T-cell (primary cell): ENCODE results near the gene CFAP299. TPM values are rescaled to one million over a fixed set of nuclear protein-coding genes. Genes with fewer than 3 reads are reported as not detected.

Experiments used
- ATAC-seq, 4 experiments: fragments of 200-7000 bp in 3 of 4; fragments of 150-1000 bp in 1 of 4; cut with Tn5 transposase; replicated peaks in 1 of 4; 1 replicate in 3 of 4; 2 replicates in 1 of 4; pipeline ENCODE4 v1.10.0; 2021; ENCODE audit warnings: moderate library complexity in 3 of 4, mild to moderate bottlenecking in 2 of 4, moderate number of reproducible peaks in 1 of 4
- CTCF ChIA-PET, 2 donors: fragments of 300-600 bp; sonication (Branson Sonifier 250); formaldehyde crosslinking; loops; one replicate each; lab custom pipeline; 2022; ENCODE audit warnings: antibody characterized with exemption in 2 of 2; lab: Charles Lee
- POLR2A ChIA-PET, 2 donors: fragments of 300-600 bp; sonication (Branson Sonifier 250); formaldehyde crosslinking; loops; one replicate each; lab custom pipeline; 2022; ENCODE audit warnings: antibody characterized with exemption in 2 of 2; lab: Charles Lee
- DNase-seq, 35 experiments: peaks; one replicate each; pipeline versions ENCODE4 v3.0.0 to v3.0.0-alpha.2; 2013 to 2023
- H3K27ac ChIP-seq: one replicate; pipeline ENCODE4 v1.5.1; 2013; ENCODE audit warnings: low read length
- H3K27me3 ChIP-seq, 2 experiments: replicated peaks in 1 of 2; 1 replicate in 1 of 2; 2 replicates in 1 of 2; pipeline versions ENCODE4 v1.6.1 to v1.7.0; 2013; ENCODE audit warnings: low read length in 1 of 2, mixed read lengths in 1 of 2; ENCODE audit not compliant: control insufficient read depth in 2 of 2, insufficient read depth in 2 of 2; ENCODE audit errors: extremely low read depth in 1 of 2
- H3K36me3 ChIP-seq, 2 donors: 1 replicate in 1 of 2; 2 replicates in 1 of 2; pipeline versions ENCODE4 v1.6.1 to v1.7.0; 2013; ENCODE audit warnings: low read length in 1 of 2; ENCODE audit not compliant: control insufficient read depth in 2 of 2, insufficient read depth in 1 of 2; ENCODE audit errors: extremely low read depth in 1 of 2
- H3K4me1 ChIP-seq, 2 experiments: 1 replicate in 1 of 2; 2 replicates in 1 of 2; pipeline versions ENCODE4 v1.6.1 to v1.7.0; 2013; ENCODE audit warnings: low read length in 2 of 2, mixed read lengths in 1 of 2; ENCODE audit not compliant: insufficient read depth in 2 of 2, control insufficient read depth in 1 of 2; ENCODE audit errors: extremely low read depth in 1 of 2
- H3K4me3 ChIP-seq, 2 donors: 1 replicate in 1 of 2; 2 replicates in 1 of 2; pipeline versions ENCODE4 v1.5.1 to v1.7.0; 2013; ENCODE audit warnings: mild to moderate bottlenecking in 2 of 2, low read length in 1 of 2, moderate library complexity in 1 of 2; ENCODE audit not compliant: control insufficient read depth in 1 of 2; ENCODE audit errors: extremely low read depth in 1 of 2
- H3K9me3 ChIP-seq: 2 replicates; pipeline ENCODE4 v1.7.0; 2013
- H3K27ac Mint-ChIP-seq, 2 donors: one replicate each; pipeline ENCODE4 v1.8.0; 2020 to 2021; ENCODE audit warnings: mild to moderate bottlenecking in 2 of 2, mixed read lengths in 2 of 2
- H3K27me3 Mint-ChIP-seq, 2 donors: one replicate each; pipeline ENCODE4 v1.8.0; 2021 to 2022; ENCODE audit warnings: mixed read lengths in 2 of 2
- H3K36me3 Mint-ChIP-seq: one replicate; pipeline ENCODE4 v1.8.0; 2021; ENCODE audit warnings: mixed read lengths
- H3K4me1 Mint-ChIP-seq, 3 donors: one replicate each; pipeline ENCODE4 v1.8.0; 2020 to 2022; ENCODE audit warnings: mixed read lengths in 3 of 3, mild to moderate bottlenecking in 1 of 3
- H3K4me3 Mint-ChIP-seq, 3 donors: one replicate each; pipeline ENCODE4 v1.8.0; 2020 to 2022; ENCODE audit warnings: mild to moderate bottlenecking in 3 of 3, mixed read lengths in 3 of 3, moderate library complexity in 3 of 3
- H3K9me3 Mint-ChIP-seq, 3 donors: one replicate each; pipeline ENCODE4 v1.8.0; 2020 to 2022; ENCODE audit warnings: mixed read lengths in 3 of 3
- WGBS: methylation state at CpG from one replicate; pipeline ENCODE4 v1.1.5; 2013; ENCODE audit warnings: missing lambda C conversion rate; ENCODE audit not compliant: insufficient coverage; 5-methylcytosine and 5-hydroxymethylcytosine counted together
- total RNA-seq, 35 experiments: library from RNA in 6 of 35; stranded (reverse) in 6 of 35; fragments of 120-200 nt in 1 of 35; gene quantifications; one replicate each; pipeline versions ENCODE4 v1.2.1 to v1.2.4 and lab custom pipeline; 2013 to 2026

The CFAP299 gene
- total RNA-seq, 5 donors from 2014 or later (not counting 1 experiment from before 2014, with no cell fraction given), result 0.35 TPM; not detected in 4

DNA sequence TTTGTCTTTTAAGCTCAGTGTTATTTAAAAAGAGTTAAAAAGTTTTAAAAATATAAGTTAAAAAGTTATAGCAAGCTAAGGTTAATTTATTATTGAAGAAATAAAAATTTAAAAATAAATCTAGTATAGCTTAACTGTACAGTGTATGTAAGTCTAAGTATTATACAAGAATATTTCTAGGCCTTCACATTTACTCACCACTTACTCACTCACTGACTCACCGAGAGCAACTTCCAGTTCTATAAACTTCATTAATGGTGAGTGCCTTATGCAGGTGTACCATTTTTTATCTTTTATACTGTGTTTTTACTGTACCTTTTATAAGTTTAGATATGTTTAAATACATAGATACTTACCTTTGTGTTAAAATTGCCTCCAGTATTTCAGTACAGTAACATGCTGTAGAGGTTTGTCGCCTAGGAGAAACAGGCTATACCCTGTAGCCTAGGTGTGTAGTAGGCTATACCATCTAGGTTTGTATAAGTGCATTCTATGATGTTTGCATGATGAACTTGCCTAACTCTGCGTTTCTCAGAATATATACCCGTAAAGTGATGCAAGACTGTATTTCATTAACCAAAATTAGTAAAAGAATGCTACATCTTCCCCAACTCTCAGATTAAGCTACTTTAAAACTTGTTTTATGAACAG lies 202.9 kb downstream of the CFAP299 start:
- Mint-ChIP-seq H3K27ac (no peak overlapping the region), H3K27me3 (peaks cover 7% of the 10 kb centered on the region in 2 donors), H3K36me3 (no peaks in the 10 kb centered on the region), H3K9me3 (no peaks in the 10 kb centered on the region), H3K4me1 (peaks cover 29 to 31% (median 30%) of the 10 kb centered on the region in 3 donors), H3K4me3 (no peak overlapping the region)
- ChIA-PET CTCF (interaction anchor here (0.6 to 1.2 kb wide), 3 partner anchors 10 to 328 kb away, joined by 3 to 5 read pairs (median 4); no protein-coding TSS in a partner anchor), POLR2A (no interaction called here)
- Histone ChIP-seq H3K36me3 (no peaks in the 10 kb centered on the region), H3K4me3 (no peak overlapping the region), H3K27me3 (peaks cover 0 to 7% of the 10 kb centered on the region in 2 experiments), H3K9me3 (no peaks in the 10 kb centered on the region), H3K27ac (no peak overlapping the region), H3K4me1 (peaks cover 0 to 7% of the 10 kb centered on the region in 2 experiments)
- DNase-seq, result no peak
- ATAC-seq, result no peak
- no CpG with 5 or more reads among the region's 4 CpGs for WGBS

DNA sequence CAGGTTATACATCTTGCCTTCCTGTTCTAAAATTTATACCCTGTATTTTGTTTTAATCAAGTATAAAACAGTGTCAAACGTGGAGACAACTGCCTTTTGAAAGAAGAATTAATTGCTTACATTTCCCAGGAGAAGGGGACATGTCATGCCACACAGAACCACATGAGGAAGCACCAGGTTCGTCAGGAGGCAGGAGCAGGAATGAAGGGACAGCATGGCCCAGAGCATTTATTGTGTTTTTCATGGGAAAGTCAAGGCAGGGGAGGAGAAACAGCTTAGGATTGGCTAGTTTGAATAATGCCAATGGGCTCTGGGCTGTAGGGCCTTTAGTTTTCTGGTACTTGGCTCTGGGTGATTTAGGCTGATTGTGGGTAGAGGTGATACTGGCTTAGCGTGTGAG lies 203.7 kb downstream of the CFAP299 start:
- Histone ChIP-seq H3K4me3 (no peak overlapping the region), H3K27ac (no peak overlapping the region), H3K9me3 (no peaks in the 10 kb centered on the region), H3K4me1 (peaks cover 0 to 7% of the 10 kb centered on the region in 2 experiments), H3K27me3 (peaks cover 0 to 7% of the 10 kb centered on the region in 2 experiments), H3K36me3 (no peaks in the 10 kb centered on the region)
- no peak for DNase-seq
- H3K36me3 Mint-ChIP-seq, result no peaks in the 10 kb centered on the region
- H3K4me1 Mint-ChIP-seq, result peaks cover 29 to 30% (median 30%) of the 10 kb centered on the region in 3 donors
- H3K9me3 Mint-ChIP-seq, result no peaks in the 10 kb centered on the region
- ChIA-PET POLR2A (no interaction called here), CTCF (interaction anchor here in 1 of 2 donors (1.2 kb wide), 1 partner anchor 10 kb away, joined by 4 read pairs; no protein-coding TSS in a partner anchor)
- 87% methylated on average over 2 of the region's 3 CpGs for WGBS
- peaks cover 7 to 9% of the 10 kb centered on the region in 2 donors for H3K27me3 Mint-ChIP-seq
- peak overlapping the region in 1 of 2 donors; percentile 4 for H3K27ac Mint-ChIP-seq
- no peak for ATAC-seq
- no peak overlapping the region for H3K4me3 Mint-ChIP-seq

DNA sequence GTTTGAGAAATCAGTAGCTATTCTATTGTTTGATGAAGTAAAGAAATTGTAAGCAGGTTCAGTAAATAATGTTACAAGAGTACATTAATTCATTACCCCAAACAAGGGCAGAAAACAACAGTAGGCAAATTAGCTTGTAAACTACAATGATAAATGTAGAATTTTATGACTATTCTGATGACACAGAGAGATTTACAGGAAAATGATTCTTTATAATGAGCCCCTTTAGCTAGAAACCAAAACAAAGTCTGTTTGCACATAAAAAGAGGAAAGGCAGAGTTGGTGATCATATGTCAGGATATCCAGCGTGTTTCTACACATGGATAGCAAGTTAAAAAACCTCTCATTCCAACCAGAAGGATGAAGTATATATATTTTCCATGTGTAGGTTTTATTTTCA lies 204.8 kb downstream of the CFAP299 start:
- no peak overlapping the region for H3K4me3 Mint-ChIP-seq
- Histone ChIP-seq H3K27me3 (peaks cover 0 to 7% of the 10 kb centered on the region in 2 experiments), H3K27ac (no peak overlapping the region), H3K4me1 (peaks cover 0 to 7% of the 10 kb centered on the region in 2 experiments), H3K36me3 (no peaks in the 10 kb centered on the region), H3K4me3 (no peak overlapping the region), H3K9me3 (no peaks in the 10 kb centered on the region)
- no CpG with 5 or more reads among the region's 1 CpG for WGBS
- no peak for DNase-seq
- peaks cover 7 to 9% of the 10 kb centered on the region in 2 donors for H3K27me3 Mint-ChIP-seq
- no peaks in the 10 kb centered on the region for H3K36me3 Mint-ChIP-seq
- no peaks in the 10 kb centered on the region for H3K9me3 Mint-ChIP-seq
- peak in 1 of 4 experiments; percentile 16 for ATAC-seq
- CTCF ChIA-PET, result no interaction called here
- H3K27ac Mint-ChIP-seq, result peak overlapping the region in 1 of 2 donors; percentile 15
- POLR2A ChIA-PET, result interaction anchor here in 1 of 2 donors (0.6 kb wide), 1 partner anchor 56 kb away, joined by 3 read pairs; no protein-coding TSS in a partner anchor
- H3K4me1 Mint-ChIP-seq, result peaks cover 27 to 30% (median 28%) of the 10 kb centered on the region in 3 donors

DNA sequence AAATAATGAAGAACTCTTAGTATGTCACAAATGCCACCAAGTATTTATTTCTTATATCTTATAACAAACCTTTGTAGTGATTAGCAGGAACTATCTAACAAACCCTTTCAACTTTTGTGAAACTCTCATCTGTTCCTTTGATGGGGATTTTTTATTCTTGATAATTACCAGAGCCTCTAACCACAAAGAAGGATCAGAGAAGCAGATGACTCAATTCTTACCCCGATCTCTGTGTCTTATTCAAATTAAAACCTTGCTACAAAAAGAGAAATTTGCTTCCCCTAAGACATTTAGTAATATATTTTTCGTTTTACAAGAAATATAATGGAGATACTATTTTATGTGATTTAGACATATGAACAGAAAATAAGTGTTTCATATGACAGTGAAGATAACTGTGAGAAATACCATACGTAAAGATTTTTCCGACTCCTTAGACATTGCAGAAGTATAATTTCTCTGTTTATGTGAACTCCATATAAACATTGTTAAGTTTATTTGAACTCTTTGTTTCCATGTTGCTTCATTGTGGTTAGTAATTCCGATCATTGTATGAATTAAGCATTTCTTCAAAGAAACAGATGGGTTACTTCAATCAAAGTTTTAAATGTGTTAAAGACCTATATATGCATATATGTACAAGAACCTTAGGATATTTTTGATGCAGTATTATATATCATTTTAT lies 205.4 kb downstream of the CFAP299 start:
- ChIA-PET POLR2A (interaction anchor here in 1 of 2 donors (0.6 kb wide), 1 partner anchor 56 kb away, joined by 3 read pairs; no protein-coding TSS in a partner anchor), CTCF (interaction anchor here in 1 of 2 donors (0.5 kb wide), 1 partner anchor 50 kb away, joined by 5 read pairs; no protein-coding TSS in a partner anchor)
- Mint-ChIP-seq H3K36me3 (no peaks in the 10 kb centered on the region), H3K27me3 (peaks cover 7 to 9% of the 10 kb centered on the region in 2 donors), H3K27ac (no peak overlapping the region), H3K9me3 (no peaks in the 10 kb centered on the region), H3K4me1 (peaks cover 21 to 25% (median 22%) of the 10 kb centered on the region in 3 donors), H3K4me3 (no peak overlapping the region)
- no CpG with 5 or more reads among the region's 5 CpGs for WGBS
- Histone ChIP-seq H3K27me3 (peaks cover 0 to 7% of the 10 kb centered on the region in 2 experiments), H3K36me3 (no peaks in the 10 kb centered on the region), H3K27ac (no peak overlapping the region), H3K4me1 (peaks cover 0 to 7% of the 10 kb centered on the region in 2 experiments), H3K9me3 (no peaks in the 10 kb centered on the region), H3K4me3 (no peak overlapping the region)
- peak; percentile 34 to 83 (median 72) for ATAC-seq
- DNase-seq, result peak in 1 of 35 experiments; percentile 21

DNA sequence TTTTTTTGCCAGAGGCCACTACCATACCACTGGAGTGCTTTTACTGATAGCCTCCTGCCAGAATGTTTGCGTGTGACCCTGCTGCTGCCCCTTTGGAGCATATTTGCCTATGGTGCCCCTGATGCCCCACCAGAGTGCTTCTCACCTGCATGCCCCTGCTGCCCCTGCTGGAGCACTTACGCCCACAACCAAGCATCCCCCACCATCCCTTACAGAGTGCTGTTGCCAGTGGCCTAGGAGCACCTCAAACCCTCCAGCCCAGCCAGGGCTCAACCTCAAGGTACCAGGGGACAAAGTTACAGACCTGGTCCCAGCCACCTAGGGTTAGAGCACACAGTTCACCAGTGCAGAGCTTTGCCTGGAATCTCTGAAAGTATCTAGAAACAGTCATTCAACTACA lies 207.2 kb downstream of the CFAP299 start:
- Histone ChIP-seq H3K27ac (no peak overlapping the region), H3K4me1 (peaks cover 0 to 7% of the 10 kb centered on the region in 2 experiments), H3K36me3 (no peaks in the 10 kb centered on the region), H3K4me3 (no peak overlapping the region), H3K27me3 (peaks cover 0 to 7% of the 10 kb centered on the region in 2 experiments), H3K9me3 (no peaks in the 10 kb centered on the region)
- POLR2A ChIA-PET, result no interaction called here
- peaks cover 0 to 3% (median 2%) of the 10 kb centered on the region in 3 donors for H3K9me3 Mint-ChIP-seq
- DNase-seq (no peak), ATAC-seq (no peak)
- peaks cover 18 to 24% (median 21%) of the 10 kb centered on the region in 3 donors for H3K4me1 Mint-ChIP-seq
- 100% methylated on average over 2 of the region's 2 CpGs for WGBS
- no peak overlapping the region for H3K27ac Mint-ChIP-seq
- no peak overlapping the region for H3K4me3 Mint-ChIP-seq
- H3K36me3 Mint-ChIP-seq, result no peaks in the 10 kb centered on the region
- CTCF ChIA-PET, result no interaction called here
- peaks cover 7 to 12% of the 10 kb centered on the region in 2 donors for H3K27me3 Mint-ChIP-seq

DNA sequence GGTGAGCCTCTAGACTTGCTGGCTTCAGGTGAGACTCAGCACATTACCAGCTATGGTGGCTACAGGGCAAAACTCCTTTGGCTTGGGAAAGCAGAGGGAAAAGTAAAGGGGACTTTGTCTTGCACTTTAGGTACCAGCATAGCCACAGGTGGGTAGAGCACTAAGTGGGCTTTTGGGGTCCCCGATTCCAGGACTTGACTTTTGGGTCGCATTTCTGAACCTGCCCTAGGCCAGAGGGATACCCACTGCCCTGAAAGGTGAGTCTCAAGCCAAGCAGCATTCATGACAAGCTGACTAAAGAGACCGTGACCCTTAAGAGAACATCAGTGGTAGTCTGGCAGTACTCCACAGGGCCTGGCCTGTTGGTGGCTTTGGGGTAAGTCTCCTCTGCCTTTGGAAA lies 224.8 kb downstream of the CFAP299 start:
- Histone ChIP-seq H3K9me3 (no peaks in the 10 kb centered on the region), H3K4me3 (no peak overlapping the region), H3K4me1 (no peaks in the 10 kb centered on the region), H3K27me3 (no peaks in the 10 kb centered on the region), H3K27ac (no peak overlapping the region), H3K36me3 (no peaks in the 10 kb centered on the region)
- ATAC-seq (no peak), DNase-seq (no peak)
- Mint-ChIP-seq H3K4me3 (no peak overlapping the region), H3K4me1 (peaks cover 0 to 5% (median 0%) of the 10 kb centered on the region in 3 donors), H3K27ac (no peak overlapping the region), H3K27me3 (no peaks in the 10 kb centered on the region), H3K36me3 (peaks cover 4% of the 10 kb centered on the region), H3K9me3 (peaks cover 0 to 17% (median 3%) of the 10 kb centered on the region in 3 donors)
- 74% methylated on average over 3 of the region's 3 CpGs for WGBS
- ChIA-PET POLR2A (no interaction called here), CTCF (no interaction called here)
